Measurements from ENCODE around the gene CDC42EP2. TPM values are rescaled to one million over a fixed set of nuclear protein-coding genes. Genes with fewer than 3 reads are reported as not detected.
A peak's percentile ranks its signal among the peaks of the same experiment; 100 is the strongest.

CDC42EP2 gene
- total RNA-seq, 2 experiments from 2014 or later: 1.7 TPM; not detected in 1

DNA sequence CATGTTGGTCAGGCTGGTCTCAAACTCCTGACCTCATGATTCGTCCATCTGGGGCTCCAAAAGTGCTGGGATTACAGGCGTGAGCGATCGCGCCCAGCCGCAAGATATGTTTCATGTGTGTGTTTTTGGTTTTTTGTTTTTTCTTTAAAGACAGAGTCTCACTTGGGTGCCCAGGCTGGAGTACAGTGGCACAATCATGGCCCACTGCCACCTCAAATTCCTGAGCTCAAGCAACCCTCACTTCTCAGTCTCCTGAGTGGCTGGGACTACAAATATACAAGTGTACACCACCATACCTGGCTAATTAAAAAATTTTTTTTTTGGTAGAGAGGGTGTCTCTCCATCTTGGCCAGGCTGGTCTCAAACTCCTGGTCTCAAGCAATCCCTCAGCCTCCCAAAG is 48.3 kb downstream of the CDC42EP2 start:
- ChIA-PET POLR2A (interaction anchor here (0.6 to 0.9 kb wide), 3 partner anchors 19 to 27 kb away, joined by 3 to 5 read pairs (median 4); no protein-coding TSS in a partner anchor), CTCF (ENCODE audit: unreplicated experiment) (no interaction called here)
- H3K27ac ChIP-seq (ENCODE audit: low read depth, low read length, poor library complexity, severe bottlenecking): no peak overlapping the region
- BruUV-seq (replicated peaks): no TSS peak
- intact Hi-C loops (cut with micrococcal nuclease; ENCODE audit: unreplicated experiment): no loop called here
- H3K4me3 ChIP-seq (ENCODE audit: low read depth, low read length, poor library complexity, severe bottlenecking): no peak overlapping the region
- DNase-seq (ENCODE audit: low spot score): no peak
- H3K79me2 ChIP-seq (ENCODE audit: insufficient read depth, low read depth, low read length): no peaks in the 10 kb centered on the region
- peaks cover 16% of the 10 kb centered on the region for H3K4me1 ChIP-seq (ENCODE audit: insufficient read depth, low read length, poor library complexity, severe bottlenecking)
- no peak for TF ChIP-seq EZH2phosphoT487 (IDR thresholded peaks at IDR 0.05; ENCODE audit: borderline replicate concordance, low read depth, low read length)
- no peaks in the 10 kb centered on the region for H3K9me3 ChIP-seq (ENCODE audit: low read length)
- H3K9me2 ChIP-seq (ENCODE audit: insufficient read depth, low read length): no peaks in the 10 kb centered on the region
- H4K20me1 ChIP-seq (ENCODE audit: insufficient read depth, low read length): no peaks in the 10 kb centered on the region
- H2AFZ ChIP-seq (ENCODE audit: low read length): no peak overlapping the region
- H3K4me2 ChIP-seq (ENCODE audit: low read length): no peak overlapping the region
- no peaks in the 10 kb centered on the region for H3K36me3 ChIP-seq (ENCODE audit: insufficient read depth, low read length)

DNA sequence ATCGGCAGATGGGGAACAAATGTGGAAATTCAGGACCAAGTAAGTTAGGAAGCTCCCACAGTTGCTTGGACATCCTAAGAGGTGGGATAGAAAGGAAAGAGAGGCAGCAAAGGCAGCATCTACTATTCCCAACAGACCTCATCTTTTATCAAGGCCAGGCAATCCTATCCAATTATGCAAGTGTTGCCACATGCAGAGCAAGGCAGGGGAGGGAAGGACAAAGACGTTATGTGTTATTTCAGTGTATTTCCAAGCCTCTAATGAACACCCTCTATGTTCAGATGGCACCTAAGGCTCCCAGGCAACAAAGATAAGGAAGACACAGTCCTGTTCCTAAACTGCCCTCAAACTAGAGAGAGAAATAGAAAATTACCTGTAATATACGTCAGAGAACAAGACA is 49.1 kb downstream of the CDC42EP2 start:
- H3K4me3 ChIP-seq (ENCODE audit: low read depth, low read length, poor library complexity, severe bottlenecking): no peak overlapping the region
- H3K4me2 ChIP-seq (ENCODE audit: low read length): no peak overlapping the region
- ChIA-PET CTCF (ENCODE audit: unreplicated experiment) (no interaction called here), POLR2A (no interaction called here)
- H3K27ac ChIP-seq (ENCODE audit: low read depth, low read length, poor library complexity, severe bottlenecking): no peak overlapping the region
- BruUV-seq (replicated peaks): no TSS peak
- DNase-seq (ENCODE audit: low spot score): no peak
- H3K79me2 ChIP-seq (ENCODE audit: insufficient read depth, low read depth, low read length): no peaks in the 10 kb centered on the region
- TF ChIP-seq, protein P1, sequence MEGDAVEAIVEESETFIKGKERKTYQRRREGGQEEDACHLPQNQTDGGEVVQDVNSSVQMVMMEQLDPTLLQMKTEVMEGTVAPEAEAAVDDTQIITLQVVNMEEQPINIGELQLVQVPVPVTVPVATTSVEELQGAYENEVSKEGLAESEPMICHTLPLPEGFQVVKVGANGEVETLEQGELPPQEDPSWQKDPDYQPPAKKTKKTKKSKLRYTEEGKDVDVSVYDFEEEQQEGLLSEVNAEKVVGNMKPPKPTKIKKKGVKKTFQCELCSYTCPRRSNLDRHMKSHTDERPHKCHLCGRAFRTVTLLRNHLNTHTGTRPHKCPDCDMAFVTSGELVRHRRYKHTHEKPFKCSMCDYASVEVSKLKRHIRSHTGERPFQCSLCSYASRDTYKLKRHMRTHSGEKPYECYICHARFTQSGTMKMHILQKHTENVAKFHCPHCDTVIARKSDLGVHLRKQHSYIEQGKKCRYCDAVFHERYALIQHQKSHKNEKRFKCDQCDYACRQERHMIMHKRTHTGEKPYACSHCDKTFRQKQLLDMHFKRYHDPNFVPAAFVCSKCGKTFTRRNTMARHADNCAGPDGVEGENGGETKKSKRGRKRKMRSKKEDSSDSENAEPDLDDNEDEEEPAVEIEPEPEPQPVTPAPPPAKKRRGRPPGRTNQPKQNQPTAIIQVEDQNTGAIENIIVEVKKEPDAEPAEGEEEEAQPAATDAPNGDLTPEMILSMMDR (conservative IDR thresholded peaks at IDR 0.05; ENCODE audit: low read length): no peak
- TF ChIP-seq EZH2phosphoT487 (IDR thresholded peaks at IDR 0.05; ENCODE audit: borderline replicate concordance, low read depth, low read length): no peak
- H4K20me1 ChIP-seq (ENCODE audit: insufficient read depth, low read length): no peaks in the 10 kb centered on the region
- peaks cover 16% of the 10 kb centered on the region for H3K4me1 ChIP-seq (ENCODE audit: insufficient read depth, low read length, poor library complexity, severe bottlenecking)
- intact Hi-C loops (cut with micrococcal nuclease; ENCODE audit: unreplicated experiment): no loop called here
- no peak overlapping the region for H2AFZ ChIP-seq (ENCODE audit: low read length)
- H3K36me3 ChIP-seq (ENCODE audit: insufficient read depth, low read length): no peaks in the 10 kb centered on the region
- H3K9me2 ChIP-seq (ENCODE audit: insufficient read depth, low read length): no peaks in the 10 kb centered on the region
- H3K9me3 ChIP-seq (ENCODE audit: low read length): no peaks in the 10 kb centered on the region

GRCh38 chr11:65366340-65366773 is 51.7 kb downstream of the CDC42EP2 start:
- peak; percentile 80 for DNase-seq (ENCODE audit: low spot score)
- Histone ChIP-seq H3K4me1 (ENCODE audit: insufficient read depth, low read length, poor library complexity, severe bottlenecking) (peaks cover 16% of the 10 kb centered on the region), H3K9me2 (ENCODE audit: insufficient read depth, low read length) (no peaks in the 10 kb centered on the region), H4K20me1 (ENCODE audit: insufficient read depth, low read length) (no peaks in the 10 kb centered on the region), H3K27ac (ENCODE audit: low read depth, low read length, poor library complexity, severe bottlenecking) (no peak overlapping the region), H3K79me2 (ENCODE audit: insufficient read depth, low read depth, low read length) (no peaks in the 10 kb centered on the region), H3K9me3 (ENCODE audit: low read length) (no peaks in the 10 kb centered on the region), H3K4me3 (ENCODE audit: low read depth, low read length, poor library complexity, severe bottlenecking) (no peak overlapping the region), H3K4me2 (ENCODE audit: low read length) (no peak overlapping the region), H2AFZ (ENCODE audit: low read length) (peak overlapping the region; percentile 23; the same call in 1 of the 2 replicates), H3K36me3 (ENCODE audit: insufficient read depth, low read length) (no peaks in the 10 kb centered on the region)
- TF ChIP-seq EZH2phosphoT487 (IDR thresholded peaks at IDR 0.05; ENCODE audit: borderline replicate concordance, low read depth, low read length): no peak
- TF ChIP-seq, protein P1 (conservative IDR thresholded peaks at IDR 0.05; ENCODE audit: low read length): peak; percentile 79
- ChIA-PET CTCF (ENCODE audit: unreplicated experiment) (no interaction called here), POLR2A (no interaction called here)
- intact Hi-C loops (cut with micrococcal nuclease; ENCODE audit: unreplicated experiment): loop anchor here (1.0 to 5.0 kb wide), 6 partner anchors 12 to 186 kb away; no protein-coding TSS in a partner anchor
- no TSS peak for BruUV-seq (replicated peaks)

Data from OCI-LY7 (cell line).